ENCODE data around the gene LPGAT1. TPM values are rescaled to one million over a fixed set of nuclear protein-coding genes. Genes with fewer than 3 reads are reported as not detected.

The LPGAT1 gene
- total RNA-seq, 1 donor from 2014 or later: 37.5 TPM

DNA sequence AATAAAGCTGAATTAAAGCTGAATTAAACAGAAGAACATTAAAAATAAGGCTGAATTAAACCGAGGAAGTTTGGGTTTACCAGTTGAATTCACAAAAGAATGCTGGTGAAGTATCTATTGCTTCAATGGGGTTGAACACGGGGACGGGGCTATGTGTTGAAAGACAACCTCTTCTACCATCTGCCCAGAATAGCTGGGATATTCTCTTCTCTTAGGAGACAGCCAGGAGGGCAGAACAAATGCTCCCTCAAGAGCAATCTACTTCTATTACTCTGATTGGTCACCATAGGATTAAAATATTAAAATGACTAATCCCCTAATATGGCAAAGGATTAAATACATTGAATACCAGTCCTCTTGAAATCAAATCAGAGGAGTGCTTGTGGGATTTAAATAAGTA, 68.4 kb downstream of the LPGAT1 start:
- DNase-seq (ENCODE audit: low read depth in 2 of 2): no peak

DNA sequence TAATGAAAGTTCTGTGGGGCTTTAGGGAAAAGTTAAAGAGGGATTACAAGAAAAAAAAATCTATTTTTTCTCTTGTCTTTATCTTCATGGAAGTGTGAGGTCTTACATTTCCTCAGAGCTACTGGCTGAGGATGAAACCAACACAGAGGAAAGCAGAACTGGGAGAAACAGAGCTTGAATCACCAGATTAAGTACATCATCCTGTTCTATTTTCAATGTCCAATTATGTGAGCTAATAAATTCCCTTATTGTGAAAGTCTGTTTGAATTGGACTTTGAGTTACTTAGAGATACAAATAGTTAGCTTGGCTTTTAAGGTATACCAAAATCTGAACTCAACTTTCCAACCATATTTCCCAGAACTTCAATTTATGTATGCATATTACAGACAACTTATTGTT, 69.2 kb downstream of the LPGAT1 start:
- DNase-seq (ENCODE audit: low read depth in 2 of 2): no peak

DNA sequence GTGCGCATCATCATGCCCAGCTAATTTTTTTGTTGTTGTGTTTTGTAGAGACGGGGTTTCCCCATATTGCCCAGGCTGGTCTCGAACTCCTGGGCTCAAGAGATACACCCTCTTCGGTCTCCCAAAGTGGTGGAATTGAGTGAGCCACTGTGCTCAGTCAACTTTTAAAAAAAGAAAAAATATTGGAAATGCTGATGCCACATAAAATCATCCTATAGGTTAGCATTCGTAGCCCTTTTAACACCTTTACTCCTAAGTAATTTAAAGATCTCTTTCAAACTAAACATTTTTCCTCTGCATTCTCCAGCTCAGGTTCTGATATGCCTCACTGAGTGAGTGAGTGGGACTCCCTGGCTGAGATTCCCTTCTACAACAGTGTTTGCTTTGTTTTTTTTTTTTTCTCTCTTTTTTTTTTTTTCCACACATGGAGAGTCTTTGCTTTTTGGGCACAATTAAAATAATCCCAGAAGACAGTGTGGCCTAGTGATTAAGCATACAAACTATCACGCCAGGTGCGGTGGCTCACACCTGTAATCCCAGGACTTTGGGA, 74.0 kb downstream of the LPGAT1 start:
- DNase-seq (ENCODE audit: low read depth in 2 of 2): no peak

DNA sequence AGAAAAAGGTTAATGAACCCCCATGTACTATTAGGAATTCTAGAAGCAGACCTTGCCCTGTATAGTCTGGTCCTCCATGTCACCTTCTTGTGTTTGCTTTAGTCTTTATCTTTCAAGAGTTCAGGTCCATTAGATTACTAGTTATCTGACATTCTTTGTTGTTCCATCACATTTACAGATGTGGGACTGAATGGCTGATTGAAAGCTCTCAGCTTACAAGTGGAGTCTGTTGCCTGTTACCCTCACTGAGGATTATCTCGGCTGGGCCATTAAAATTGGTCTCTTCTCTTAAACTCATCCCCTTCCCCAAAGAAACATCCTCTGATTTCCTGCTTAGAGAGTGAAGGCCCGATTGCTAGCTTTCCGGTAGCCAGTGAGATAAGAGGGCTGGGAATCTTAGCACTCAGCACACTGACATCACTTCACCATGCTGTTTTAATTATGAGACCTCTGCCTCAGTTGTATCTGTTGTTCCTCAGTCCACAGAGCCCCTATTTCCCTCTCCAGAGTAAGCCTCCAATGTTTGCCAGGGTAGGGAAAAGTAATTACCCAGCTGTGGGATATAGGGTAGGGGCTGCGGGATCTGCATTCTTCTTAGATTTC, 76.8 kb downstream of the LPGAT1 start:
- no peak for DNase-seq (ENCODE audit: low read depth in 2 of 2)

DNA sequence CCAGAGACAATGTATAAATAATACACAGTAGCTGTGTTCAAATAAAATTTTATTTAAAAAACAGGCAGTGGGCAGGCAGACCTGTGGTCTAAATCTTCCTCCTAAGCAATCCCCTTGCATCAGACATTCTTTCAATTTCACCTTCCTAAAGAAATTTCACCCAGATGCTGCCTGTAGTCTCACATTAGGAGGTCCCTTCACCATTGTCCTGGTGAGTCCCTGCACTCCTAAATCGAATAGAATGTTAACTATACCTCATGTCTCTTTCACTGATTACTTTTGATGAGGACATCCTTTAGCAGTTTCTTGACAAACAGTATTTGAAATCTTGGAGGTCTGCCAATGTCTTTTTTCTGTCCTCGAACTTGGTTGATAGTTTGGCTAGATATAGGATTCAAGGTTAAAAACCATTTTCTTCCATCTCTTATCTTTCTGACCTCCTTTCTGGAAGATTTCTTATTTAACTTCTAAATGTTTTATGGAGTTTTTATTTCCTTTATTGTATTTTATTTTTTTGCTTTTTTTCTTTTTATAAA, 77.5 kb downstream of the LPGAT1 start:
- peak in 1 of 2 donors; percentile 17 for DNase-seq (ENCODE audit: low read depth in 2 of 2)

DNA sequence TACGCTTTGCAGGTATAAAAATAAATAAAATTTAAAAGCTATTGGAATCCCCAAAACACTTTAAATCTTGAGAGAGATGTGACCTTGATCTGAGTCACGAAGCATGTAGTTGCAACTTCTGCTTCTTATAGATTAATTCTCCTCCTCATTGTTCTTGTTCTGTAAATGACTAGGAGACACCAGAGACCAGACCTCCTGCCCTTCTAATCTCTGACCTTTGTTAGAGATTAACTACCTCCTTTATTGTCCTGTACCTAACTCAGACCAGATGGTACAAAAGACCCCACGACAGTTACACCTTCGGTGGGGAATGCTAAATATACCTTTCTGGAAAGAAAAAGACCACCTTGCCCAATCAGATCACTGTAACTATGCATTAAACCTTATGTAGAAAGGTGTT, 78.2 kb downstream of the LPGAT1 start:
- DNase-seq (ENCODE audit: low read depth in 2 of 2): no peak

DNA sequence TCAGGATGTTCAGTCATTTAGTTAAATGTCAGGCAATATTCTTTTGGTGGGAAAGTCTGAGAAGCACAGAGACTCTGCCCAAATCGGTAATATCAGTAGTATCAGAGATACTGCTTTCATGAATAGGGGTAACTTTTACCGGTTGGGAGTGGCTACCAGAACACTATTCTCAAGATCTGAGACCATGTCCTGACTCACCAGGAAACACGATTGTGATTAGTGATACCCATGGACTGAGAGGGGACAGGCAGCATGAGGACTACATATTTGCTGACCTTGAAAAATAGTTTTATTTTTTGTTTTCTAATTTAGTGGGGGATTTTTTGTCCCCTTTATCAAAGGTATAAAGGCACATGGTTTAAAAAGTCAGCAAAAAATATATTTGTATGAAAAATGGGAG, 79.1 kb downstream of the LPGAT1 start:
- DNase-seq (ENCODE audit: low read depth in 2 of 2): no peak

DNA sequence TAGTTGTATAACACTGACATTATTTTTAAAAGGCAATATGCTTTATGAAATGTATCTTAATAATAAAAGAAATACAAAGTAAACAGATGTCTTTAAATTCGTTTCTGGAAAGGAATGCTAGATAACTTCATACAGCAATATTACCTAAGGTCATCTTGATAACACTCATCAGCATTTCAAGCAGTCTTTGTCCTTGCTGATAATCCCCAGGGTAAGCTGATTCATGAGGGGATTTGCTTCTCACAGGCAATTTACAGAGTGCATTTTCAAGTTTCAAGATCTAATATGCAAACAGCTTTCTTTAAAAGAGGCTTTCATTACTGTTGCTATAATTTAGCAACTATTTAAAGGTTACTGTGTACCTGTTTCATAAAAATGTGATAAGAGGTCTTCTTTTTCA, 80.0 kb downstream of the LPGAT1 start:
- DNase-seq (ENCODE audit: low read depth in 2 of 2): no peak

DNA sequence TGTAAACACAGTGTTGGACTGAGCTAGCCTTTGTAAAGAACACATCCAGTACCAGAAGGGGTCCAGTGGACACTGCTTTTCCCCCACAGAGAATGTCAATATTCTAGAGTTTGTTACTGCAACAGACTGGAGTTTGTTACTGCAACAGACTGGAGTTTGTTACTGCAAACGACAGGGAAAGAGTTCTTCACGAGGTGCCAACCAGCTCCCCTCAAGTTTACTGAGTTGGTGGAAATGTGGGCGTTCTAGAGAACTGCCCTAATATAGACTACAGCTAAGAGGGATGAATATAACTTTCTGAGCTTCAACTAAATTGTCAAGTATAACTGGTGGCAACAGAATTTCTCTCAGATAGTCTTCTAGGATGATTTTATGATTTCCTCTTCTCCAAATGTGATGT, 81.3 kb downstream of the LPGAT1 start:
- DNase-seq (ENCODE audit: low read depth in 2 of 2): no peak

DNA sequence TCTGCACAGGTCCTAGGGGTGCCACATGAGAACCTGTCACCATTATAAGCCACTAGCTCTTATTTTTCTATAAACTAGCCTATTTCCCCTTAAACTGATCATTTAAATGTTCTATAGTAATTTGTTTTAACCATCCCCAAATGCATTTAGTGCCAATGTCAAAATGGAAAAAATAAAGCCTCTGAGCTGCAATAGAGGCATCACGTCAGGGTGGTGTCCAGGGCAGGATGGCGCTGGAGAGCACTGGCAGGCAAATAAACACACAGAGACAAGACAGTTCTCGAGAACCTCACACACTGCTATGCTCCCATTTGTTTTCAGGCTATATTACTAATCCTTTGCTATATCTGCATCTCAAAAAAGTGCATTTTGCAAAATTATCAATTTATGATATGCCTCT, 81.8 kb downstream of the LPGAT1 start:
- DNase-seq (ENCODE audit: low read depth in 2 of 2): no peak

DNA sequence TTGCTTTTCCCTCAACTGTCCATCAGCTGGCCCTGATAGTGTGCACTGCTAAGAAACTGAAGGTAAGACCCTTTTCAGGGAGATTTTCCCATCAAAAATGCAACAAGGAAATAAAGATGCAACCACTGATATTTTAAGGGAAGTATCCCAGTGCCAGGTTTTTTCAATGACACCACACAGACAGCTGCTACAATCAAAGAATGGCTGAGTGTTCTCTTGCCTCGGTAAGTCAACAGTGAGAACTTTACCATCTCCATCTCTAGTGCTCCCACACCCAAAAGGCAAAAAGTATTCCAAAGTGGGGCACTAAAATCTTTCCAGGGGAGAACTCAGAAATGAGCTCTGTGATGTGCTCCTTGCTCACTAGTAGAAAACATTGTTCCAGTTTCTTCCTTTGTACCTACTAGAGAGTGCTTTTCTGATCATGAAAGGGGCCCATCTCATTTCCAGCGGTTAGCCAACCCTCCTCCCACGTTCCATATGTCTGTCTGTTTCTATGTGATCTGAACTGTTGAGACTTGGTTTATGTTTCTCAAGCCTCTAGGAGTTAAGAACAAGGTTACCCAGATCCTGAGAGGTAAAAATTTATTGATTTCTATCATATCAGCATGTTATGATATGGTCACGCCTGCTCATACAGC, 87.6 kb downstream of the LPGAT1 start:
- no peak for DNase-seq (ENCODE audit: low read depth in 2 of 2)

DNA sequence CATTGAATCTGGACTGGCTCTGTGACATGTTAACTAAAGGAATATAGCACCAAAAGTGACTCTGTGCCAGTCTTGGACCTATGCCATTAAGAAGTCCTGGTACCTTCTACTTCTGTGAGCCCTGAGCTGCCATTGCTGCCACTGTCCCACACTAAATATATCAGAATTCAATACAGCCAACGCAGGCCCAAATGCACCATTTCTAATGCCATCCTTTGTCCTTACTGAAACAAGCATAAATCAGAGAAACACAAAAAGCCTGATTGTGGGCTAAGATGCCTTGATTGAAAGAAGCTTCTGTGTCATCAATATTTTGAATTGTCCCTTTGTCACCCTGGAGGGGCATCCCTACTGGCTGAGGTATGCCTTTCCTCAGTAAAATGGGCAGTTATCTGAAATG, 88.3 kb downstream of the LPGAT1 start:
- DNase-seq (ENCODE audit: low read depth in 2 of 2): no peak

DNA sequence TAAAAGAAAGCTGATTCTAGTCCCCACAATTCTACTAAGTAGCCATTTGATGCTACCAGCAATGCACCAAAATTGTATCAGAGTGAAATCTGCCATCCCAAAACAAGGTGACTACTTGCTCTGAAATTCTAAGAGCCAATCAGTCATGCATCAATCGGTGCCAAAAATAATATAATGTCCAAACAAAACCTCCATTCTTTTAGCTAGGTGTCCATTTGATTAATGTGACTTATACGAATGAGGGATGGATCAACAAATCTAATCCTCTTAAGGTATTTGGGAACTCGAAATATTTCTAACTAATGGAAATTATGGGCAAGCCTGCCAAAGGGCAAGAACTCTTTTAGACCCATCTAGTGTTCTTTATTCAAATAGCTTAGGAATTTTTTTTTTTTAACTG, 88.8 kb downstream of the LPGAT1 start:
- peak in 1 of 2 donors; percentile 6 for DNase-seq (ENCODE audit: low read depth in 2 of 2)

DNA sequence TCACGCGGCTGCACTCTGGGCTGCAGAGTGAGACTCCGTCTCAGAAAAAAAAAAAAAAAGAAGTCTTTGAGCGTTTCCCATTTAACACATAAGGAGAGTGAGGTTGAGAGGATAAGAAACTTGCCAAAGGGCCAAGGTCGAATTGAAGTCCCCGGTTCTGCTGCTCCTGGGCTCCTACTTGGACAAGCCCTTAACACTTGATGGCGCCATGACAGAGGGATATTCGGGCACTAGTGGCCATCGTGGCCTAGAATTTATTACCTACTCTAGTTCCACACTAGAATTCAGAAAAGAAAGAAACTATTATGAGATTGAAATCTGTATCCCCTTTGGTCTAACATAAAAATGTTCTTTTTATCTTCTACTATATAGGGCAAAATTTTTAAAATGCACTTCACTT, 89.4 kb downstream of the LPGAT1 start:
- no peak for DNase-seq (ENCODE audit: low read depth in 2 of 2)

DNA sequence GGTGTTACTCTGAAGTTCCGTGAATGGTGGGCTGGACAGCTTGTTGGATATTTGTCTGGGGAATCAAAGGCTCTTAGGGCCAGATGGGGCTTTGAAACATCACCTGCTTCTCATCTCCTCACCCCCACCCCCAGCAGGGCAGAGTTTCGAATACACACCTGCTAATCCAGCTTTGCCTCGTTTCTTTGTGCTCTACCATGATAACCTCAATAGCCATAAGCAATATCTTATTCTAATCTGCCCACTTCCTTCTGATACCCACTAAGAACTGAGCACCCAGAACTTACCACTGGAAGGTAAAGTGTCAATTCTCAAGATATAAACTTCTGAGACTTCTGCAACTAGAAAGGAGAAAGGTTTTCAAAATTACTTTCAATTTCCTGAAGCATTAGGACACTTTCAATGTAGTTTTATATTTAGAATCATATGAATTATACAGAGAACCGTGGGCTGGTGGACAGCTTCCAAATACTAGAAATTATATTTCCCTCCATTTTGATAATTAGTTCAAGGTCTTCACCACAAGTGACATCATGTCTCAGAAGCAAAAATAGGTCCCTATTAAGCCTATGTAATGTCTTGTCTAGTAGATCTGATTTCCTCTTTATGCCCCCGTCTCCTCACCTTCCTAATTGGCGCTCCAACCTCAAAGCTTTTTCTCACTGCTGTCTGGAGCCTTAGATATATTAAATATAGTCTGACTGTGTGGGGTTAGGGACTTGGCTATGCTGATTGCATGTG, 90.7 kb downstream of the LPGAT1 start:
- DNase-seq (ENCODE audit: low read depth in 2 of 2): no peak

DNA sequence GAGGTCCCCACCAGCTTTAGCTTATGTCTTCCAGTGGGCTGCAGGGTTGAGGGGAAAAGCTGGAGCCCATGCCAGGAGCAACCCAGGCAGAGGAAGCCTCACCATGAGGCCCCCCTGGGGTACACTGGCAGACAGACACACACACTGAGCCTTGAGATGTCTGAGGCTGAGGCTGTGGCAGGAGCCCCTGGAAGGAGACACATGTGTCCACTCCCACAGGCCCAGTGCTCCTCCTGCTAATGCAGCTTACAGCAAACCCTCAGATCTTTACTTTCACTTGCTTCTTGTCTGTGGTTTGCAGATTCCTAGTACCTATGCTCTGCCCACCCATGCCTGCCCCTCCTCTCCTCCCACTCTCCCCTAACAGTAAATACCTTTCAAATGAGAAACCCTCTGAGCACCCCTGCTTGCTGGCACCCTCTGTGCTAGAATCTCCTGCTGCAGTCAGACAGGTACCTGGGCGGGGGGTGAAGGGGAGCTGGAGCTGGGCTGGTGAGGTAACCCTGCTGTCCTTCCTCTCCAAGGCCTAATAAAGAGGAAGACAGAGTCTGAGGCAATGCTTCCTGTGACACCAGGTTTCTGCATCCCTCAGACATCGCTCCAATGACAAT, 91.8 kb downstream of the LPGAT1 start:
- no peak for DNase-seq (ENCODE audit: low read depth in 2 of 2)

DNA sequence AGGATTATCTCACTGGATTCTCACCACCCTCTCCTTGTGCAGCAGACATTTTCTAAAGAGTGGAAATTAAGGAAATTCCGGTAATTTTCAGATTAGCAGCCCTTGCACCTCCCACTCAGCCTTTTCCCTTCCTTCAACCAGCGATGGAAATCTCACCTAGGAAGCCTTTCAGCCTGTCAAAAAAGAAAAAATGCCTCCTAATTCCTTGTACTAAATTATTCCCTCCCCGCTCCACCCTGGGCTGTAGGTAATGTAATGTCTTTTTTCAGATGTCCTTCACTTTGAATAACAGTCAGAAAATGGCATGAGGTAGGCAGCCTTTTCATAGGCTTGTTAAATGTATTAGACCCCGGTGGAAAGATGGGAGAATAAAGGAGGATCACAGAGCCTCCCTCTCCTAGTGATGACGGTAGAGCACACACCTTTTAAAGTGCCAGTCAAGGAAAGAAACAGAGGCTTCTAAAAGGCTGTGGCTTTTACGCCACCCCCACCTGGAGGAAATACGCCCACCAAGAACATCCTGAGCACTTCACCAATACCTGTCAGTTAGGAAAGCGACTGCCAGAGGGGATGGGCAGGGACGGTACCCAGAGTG, 92.4 kb downstream of the LPGAT1 start:
- DNase-seq (ENCODE audit: low read depth in 2 of 2): no peak

DNA sequence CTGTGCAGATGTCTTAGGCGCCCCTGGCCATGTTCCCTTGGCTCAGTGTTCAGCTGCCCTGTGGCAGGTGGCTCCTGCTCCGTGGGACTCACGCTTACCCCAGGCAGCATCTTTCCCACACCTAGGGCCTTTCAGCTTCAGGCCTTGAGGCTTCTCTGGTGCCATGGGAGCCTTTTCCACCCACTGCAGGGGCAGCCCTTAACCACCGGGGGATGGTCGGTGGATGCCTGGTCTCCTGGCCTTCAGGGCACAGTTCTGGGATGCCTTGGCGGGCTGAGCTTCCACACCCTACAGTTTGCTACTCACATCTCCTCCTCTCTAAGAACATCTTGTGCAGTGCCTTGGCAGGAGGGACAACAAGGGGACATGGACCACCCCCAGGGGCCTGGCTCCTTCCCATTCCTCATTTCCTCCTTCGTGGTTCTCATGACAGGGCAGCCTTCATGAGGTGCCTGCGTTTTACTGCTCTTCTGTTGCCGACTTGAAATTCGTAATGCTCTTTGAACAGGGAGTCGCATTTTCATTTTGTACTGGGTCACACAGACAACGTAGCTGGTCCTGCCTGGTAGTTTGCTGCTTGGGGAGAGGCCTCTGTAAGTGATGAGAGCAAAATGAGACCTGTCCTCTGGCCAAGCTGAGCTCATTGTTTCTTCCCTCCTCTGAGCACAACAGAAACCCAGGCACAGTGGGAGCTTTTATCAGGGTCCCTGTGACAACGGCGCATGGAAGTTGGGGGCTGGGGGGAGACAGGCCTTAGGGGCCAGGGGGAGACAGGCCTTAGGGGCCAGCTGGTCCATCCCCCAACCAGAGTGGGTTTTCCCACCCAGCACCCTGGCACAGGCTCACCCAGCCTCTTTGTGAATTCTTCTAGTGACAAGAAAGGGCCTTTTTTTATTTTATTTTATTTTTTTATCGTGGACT, 93.2 kb downstream of the LPGAT1 start:
- no peak for DNase-seq (ENCODE audit: low read depth in 2 of 2)

DNA sequence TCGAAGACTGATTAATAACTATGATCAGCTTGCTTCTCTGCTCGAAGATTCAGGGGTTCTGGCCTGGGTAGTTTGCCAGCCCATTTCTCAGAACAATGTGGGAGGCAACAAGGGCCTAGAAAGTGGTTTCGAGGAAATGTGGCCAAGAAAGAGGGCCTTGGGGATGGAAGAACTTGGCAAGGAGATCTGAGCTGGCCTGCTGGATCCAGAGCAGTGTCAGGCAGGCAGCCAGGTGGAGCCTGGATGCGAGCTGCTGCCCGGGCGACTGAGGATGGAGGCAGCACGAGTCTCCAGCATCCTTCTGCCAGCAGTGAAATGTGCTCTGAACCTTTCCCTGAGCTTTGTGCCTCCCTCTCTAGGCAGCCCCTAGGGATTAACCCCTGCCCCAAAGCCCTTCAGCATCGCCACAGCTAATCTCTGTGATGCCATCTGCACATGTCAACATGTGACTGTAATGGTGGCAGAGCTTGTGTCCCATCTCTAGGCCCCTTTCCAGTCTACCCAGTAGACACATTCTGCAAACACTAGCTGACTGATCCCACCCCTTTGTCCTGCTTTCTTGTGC, 94.1 kb downstream of the LPGAT1 start:
- DNase-seq (ENCODE audit: low read depth in 2 of 2): no peak
